Sigmoid colon (tissue), 4 donors: ENCODE data around the gene PRSS38.

ENCODE experiments used
- POLR2AphosphoS5 ChIP-seq, 4 donors: sonication (generic); formaldehyde crosslinking; IDR thresholded peaks; one replicate each; pipeline ENCODE4 v1.6.1; 2017; ENCODE audit warnings: antibody characterized with exemption in 4 of 4
- TF ChIP-seq, protein P1 (sequence below), 4 experiments: fragments of 450-650 bp in 3 of 4; fragments of 200-600 bp in 1 of 4; IDR thresholded peaks; one replicate each; pipeline ENCODE4 v1.5.1; 2016 to 2019; ENCODE audit warnings: antibody characterized with exemption in 4 of 4, mild to moderate bottlenecking in 3 of 4, moderate library complexity in 2 of 4

DNA sequence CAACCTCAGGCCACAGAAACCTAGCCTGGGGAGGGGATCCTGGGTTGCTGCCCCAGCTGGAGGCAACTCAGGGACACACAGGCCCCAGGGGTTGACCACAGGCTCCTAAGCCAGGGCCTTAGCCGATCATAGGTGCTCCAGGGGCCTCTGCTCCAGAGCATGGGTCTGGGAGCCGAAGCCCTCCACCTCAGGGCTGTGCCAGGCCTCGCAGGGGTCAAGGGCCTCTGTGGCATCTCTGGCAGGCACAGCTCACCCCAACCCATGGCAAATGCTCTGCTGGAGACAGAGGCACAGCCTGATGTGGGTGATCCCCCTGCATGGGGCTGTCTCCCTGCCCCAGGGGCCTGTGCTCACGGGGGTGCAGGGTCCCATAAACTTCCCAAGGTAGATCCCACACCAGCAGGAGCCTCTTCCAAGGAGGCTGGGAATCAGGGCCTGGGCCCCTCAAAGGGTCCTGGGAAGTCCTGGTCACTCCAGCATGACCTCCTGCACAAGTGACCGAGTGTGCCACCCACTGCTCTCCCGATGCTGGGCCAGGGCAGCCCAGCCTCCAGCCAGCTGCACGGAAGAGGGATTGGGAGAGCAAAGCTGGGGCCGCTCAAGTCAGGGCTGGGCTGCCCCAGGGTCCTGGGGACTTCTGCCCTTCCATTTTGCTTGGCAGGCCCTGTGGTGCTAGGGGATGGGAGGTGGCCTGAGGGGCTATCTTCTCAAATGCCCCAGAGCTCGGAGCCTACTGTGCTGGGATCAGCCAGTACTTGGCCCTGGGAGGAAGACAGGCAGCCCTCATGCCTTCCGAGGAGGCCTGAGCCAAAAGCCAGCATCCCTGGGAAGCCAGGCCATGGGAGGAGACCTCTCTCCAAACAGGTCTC is 22.2 kb upstream of the PRSS38 start:
- TF ChIP-seq, protein P1, sequence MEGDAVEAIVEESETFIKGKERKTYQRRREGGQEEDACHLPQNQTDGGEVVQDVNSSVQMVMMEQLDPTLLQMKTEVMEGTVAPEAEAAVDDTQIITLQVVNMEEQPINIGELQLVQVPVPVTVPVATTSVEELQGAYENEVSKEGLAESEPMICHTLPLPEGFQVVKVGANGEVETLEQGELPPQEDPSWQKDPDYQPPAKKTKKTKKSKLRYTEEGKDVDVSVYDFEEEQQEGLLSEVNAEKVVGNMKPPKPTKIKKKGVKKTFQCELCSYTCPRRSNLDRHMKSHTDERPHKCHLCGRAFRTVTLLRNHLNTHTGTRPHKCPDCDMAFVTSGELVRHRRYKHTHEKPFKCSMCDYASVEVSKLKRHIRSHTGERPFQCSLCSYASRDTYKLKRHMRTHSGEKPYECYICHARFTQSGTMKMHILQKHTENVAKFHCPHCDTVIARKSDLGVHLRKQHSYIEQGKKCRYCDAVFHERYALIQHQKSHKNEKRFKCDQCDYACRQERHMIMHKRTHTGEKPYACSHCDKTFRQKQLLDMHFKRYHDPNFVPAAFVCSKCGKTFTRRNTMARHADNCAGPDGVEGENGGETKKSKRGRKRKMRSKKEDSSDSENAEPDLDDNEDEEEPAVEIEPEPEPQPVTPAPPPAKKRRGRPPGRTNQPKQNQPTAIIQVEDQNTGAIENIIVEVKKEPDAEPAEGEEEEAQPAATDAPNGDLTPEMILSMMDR (IDR thresholded peaks at IDR 0.05), result no peak
- TF ChIP-seq POLR2AphosphoS5 (IDR thresholded peaks at IDR 0.05), result no peak
